ENCODE data around the gene CIBAR2.

Gene CIBAR2

GRCh38 chr16:85112364-85112763 lies at the start of gene CIBAR2:
Gene CIBAR2, minus strand, starts transcription at chr16:85112472. Its CDS starts 120 bp downstream, at chr16:85112352.
- DNase-seq, result no peak

DNA sequence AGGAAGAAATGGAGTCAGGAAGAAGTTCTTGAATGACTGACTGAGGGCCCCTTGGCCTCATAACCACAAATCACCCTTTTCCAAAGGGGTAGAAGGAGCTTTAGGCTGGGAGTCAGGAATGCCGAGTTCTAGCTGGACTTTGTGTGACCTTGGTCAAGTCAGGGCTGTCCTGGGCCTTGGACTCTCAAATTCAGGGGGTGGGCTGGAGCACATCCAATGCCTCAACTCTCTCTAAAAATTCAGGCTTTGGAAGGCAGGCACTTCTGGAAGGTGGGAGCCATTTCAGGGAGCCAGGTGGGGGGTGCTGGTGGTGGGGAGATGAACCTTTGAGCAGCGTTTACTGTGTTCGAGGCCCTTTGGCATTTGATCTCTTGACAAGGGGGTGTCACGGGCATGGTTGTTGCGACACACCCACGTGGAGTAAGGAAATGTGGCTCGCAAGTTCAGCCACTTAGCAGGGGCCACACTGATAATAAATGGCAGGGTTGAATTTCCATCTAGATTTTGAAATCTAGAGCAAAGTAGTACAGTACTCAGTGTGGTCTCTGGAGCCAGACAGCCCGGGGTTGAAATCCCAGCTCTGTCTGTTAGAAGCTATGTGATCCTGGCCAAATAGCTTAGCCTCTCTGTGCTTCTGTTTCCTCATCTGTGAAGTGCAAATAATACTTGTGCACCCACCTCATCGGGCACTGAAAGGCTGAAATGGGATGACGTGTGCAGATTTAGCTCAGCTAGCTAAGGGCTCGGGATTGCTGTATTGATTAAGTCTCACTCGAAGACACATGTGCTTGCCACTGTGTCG lies 47.1 kb upstream of the CIBAR2 start:
- DNase-seq, result no peak

GRCh38 chr16:85158743-85159178 lies 46.5 kb upstream of the CIBAR2 start:
- no peak for DNase-seq

DNA sequence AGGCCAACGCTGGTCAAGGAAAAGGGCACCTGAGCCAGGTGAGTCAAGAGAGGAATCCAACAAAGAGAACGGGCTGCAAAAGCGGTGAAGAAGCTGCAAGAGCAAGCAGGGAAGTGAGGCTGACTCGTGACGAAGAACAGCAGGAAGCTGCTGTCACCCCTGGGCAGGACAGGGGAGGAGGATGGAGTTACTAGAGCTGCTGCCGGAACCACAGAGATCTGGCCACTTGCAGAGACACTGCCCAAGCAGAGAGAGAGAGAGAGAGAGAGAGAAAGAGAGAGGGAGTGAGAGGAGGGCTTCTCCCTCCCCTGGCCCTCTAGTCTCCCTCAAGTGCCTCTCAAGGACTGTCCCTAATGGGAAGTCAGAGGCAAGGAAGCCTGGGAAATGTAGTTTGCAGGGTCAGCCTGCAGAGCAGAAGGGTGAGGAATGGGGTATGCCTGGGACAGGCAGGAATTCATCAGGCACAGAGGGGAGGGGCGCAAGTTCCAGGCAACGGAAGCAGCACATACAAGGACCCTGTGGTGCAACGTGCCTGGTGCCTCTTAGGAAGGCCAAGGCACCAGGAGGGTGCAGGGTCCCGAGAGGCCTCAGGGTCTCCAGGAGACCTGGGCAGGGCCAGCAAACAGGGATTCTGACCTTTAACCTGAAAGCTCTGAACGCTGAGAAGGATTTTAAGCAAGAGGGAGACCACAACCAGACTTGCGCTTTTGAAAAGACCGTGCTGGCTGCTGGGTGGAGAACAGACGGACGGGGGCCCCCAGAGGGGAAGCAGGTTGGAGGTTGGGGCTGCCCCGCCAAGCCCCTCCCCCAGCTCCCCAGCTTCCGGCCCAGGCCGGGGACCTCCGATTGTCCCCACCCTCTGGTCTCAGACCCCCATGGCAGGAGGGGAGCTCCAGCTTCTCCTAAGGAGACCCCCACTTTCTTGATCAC lies 45.8 kb upstream of the CIBAR2 start:
- peak; percentile 36 for DNase-seq

DNA sequence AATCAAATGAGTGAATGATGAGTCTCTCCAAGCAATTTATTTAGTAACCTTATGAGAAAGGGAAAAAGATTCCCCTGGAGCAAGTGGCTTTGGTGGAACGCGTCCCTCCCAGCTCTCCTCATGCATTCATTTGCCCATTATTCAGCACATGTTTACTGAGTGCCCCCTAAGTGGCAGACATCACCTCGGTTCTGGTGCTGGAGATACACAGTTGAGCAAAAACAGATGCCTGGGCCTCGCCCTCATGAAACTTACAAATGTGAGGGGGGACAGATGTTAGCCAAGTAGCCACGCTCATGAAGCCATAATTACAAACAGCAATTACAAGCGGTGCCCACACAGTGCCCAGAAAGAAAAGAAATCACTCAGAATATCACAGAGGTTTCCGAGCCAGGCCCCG lies 45.1 kb upstream of the CIBAR2 start:
- no peak for DNase-seq

DNA sequence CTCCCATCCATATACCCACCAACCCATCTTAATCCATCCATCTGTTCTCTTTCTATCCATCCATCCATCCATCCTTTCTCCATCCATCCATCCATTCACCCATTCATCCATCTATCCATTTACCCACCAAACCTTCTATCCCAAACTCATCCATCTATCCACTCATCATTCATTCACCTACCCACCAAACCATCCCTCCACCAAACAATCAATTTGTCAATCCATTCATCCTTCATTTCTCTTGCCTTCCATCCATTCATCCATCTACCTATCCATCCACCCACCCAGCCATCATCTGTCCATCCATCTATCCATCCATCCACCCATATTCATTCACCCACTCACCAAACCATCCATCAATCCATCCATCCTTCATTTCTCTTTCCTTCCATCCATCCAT lies 44.6 kb upstream of the CIBAR2 start:
- DNase-seq, result no peak

DNA sequence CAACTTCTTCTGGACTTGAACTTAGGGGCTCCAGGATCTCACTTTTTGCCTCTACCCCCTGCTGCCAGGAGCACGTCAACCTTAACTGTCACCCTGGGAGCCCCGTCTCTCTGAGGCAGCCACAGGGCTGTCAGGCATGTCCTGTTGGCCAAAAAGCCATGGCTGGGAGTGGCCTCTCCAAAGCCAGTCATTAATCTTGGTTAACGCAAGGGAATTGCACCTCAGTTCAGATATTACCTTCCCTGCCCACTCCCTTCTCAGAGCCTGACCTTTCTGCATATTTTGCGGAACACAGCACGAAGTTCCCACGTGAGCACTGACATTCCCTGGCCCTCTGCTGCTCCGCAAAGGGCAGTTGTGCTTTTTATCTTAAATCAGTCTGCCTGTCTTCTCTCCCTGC lies 44.2 kb upstream of the CIBAR2 start:
- no peak for DNase-seq

GRCh38 chr16:85153656-85154091 lies 41.4 kb upstream of the CIBAR2 start:
- DNase-seq, result no peak

GRCh38 chr16:85153046-85153445 lies 40.8 kb upstream of the CIBAR2 start:
- no peak for DNase-seq

GRCh38 chr16:85152414-85153030 lies 40.2 kb upstream of the CIBAR2 start:
- DNase-seq, result no peak

DNA sequence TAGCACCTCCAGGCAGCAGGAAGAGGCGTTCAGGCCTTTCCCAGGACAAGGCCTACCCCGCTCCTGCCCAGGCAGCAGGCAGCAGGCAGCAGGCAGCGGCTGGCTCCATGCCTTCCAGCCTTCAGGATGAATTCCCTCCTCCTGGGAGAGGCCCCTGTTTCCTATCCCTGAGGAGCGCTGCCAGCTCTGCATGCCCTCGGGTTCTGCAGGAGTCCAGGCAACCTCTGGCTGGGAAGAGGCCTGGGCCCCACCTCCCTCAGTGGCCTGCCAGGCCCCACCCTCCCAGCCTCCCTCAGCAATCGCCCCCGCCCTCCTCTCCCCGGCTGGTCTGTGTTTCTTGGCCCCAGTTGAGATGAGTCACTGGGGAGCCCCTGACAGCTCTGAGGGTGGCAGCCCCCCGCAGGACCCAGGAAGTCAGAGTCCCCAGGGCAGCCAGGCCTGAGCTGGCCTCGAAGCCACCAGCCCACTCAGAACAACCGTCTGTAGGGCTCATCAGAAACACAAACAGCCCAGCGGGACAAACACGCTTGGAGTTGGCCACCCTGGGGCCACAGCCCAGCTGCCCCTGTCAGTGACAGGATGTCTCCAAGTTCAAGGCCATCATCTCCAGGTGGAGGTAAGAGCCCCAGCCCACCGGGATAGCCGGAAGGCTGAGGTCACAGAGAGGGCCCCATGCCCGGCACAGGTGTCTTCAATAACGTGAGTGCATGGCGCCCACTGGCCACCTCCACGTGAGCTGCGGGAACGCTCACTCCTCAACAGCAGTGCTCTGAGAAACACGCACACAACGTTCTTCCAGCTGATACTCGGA lies 39.5 kb upstream of the CIBAR2 start:
- no peak for DNase-seq

GRCh38 chr16:85151079-85151602 lies 38.9 kb upstream of the CIBAR2 start:
- no peak for DNase-seq

- DNase-seq, result no peak
Measured at GRCh38 chr16:85150331-85150940, 38.2 kb upstream of the CIBAR2 start.

GRCh38 chr16:85149776-85150175 lies 37.5 kb upstream of the CIBAR2 start:
- no peak for DNase-seq

DNA sequence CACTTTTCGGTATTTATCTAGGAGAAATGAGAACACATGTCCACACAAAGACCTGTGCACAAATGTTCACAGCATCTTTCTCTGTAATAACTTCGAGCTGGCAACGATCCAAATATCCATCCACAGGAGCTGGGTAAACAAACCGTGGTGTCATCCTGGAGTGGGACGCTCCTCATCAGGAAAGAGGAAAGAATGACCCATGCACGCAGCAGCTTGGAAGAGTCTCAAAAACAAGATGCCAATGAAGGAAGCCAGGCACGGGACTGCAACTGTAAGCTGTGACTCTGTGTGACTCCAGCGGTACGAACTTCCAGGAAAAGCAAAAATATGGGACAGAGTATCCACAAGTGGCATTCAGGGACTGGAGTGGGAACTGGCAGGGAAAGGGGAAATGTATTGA lies 36.7 kb upstream of the CIBAR2 start:
- no peak for DNase-seq

- no peak for DNase-seq
Measured at GRCh38 chr16:85146922-85147651, 34.8 kb upstream of the CIBAR2 start.

- no peak for DNase-seq
Measured at GRCh38 chr16:85146532-85146797, 34.2 kb upstream of the CIBAR2 start.

DNA sequence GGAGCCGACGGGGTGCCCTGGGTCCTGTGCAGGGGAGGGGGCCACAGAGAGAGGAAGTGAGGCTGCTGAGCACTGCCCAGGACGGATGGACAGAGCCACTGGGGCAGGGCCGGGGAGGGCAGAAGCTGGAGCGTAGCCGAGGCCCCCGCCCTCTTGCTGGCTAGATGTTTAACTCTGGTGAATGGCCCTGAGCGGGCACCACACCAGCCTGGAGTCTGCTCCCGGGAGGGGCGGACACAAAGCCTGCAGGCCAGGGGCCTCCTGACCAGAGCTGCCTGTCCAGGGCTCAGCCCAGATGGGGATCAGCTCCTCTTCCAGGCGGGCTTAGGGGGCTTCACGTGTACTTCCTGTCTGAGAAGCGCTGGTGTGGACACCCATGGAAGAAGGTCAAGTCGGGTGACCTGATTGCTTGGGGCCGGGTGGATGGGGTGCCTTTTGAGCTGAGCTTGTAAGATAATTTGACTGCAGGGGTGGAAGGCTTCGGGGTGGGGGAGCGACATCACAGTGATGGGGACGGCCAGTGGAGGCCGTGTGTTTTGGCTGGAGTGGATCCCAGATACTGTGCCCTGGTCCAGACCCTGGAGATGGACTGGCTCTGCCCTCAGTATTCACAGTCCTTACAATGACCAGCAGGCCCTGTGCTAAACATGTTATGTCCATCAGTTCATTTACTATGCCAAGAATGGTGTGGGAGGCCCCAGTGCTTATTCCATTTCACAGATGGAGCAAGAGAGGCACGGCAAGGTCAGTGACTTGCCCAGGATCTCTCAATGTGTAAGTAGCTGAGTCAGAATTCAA lies 33.7 kb upstream of the CIBAR2 start:
- DNase-seq, result no peak

DNA sequence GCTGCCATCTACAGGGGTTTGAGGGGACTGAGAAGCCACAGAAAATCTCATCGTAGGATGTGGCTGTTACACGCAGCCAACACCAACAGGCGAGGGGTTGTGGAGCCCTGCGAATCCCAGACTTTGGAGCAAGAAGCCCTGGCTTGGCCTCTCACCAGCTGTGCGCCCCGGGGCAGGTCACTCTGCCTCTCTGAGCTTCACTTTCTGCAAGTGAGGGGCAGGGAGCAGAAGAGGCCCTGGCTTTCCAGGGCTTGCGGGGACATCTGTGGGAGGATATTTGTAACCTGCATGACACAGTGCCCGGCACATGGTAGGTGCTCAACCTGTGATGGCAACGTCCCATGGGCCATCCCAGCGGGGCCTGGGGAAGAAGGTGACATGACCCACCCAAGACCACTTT lies 32.9 kb upstream of the CIBAR2 start:
- no peak for DNase-seq

Measured in activated T-cell treated with anti-CD3 and anti-CD28 coated beads, Interleukin-2, amount 50 U/mL, for 1 hour (primary cell).